Measurements from ENCODE around the gene PRKN. TPM values are rescaled to one million over a fixed set of nuclear protein-coding genes. Genes with fewer than 3 reads are reported as not detected.

Gene PRKN
- total RNA-seq, 4 donors from 2014 or later = 5.5 to 17.9 (median 6.8) TPM

DNA sequence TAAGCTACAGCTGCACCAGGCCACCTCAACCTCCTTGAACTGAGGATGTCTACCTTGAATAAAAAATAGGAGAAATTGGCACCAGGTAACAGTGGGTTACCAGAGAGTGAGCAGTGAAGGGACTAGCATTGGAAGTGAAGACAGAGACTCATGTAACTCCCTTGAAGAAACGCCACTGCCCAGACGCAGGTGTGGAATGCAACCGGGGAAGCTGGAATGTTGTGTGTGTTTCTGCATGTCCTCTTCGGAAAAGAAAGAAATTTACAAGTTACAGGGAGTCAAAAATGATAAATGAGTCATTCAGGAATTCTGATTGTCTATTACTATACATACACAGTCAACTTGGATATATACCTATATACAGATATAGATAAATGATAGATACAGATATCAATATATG lies 939.0 kb downstream of the PRKN start:
- Histone ChIP-seq H3K27ac (no peak overlapping the region), H3K4me3 (no peak overlapping the region), H3K27me3 (no peaks in the 10 kb centered on the region), H3K4me1 (no peaks in the 10 kb centered on the region), H3K36me3 (peaks cover 0 to 17% (median 0%) of the 10 kb centered on the region in 3 donors), H3K9me3 (peaks cover 0 to 9% (median 0%) of the 10 kb centered on the region in 4 donors)
- DNase-seq (ENCODE audit: low spot score in 2 of 2) = no peak
- 85 to 90% methylated on average over 4 of the region's 4 CpGs for WGBS, 2 donors
- TF ChIP-seq EP300 (IDR thresholded peaks at IDR 0.05) (no peak), POLR2A (IDR thresholded peaks at IDR 0.05) (no peak)
- TF ChIP-seq, protein P1, sequence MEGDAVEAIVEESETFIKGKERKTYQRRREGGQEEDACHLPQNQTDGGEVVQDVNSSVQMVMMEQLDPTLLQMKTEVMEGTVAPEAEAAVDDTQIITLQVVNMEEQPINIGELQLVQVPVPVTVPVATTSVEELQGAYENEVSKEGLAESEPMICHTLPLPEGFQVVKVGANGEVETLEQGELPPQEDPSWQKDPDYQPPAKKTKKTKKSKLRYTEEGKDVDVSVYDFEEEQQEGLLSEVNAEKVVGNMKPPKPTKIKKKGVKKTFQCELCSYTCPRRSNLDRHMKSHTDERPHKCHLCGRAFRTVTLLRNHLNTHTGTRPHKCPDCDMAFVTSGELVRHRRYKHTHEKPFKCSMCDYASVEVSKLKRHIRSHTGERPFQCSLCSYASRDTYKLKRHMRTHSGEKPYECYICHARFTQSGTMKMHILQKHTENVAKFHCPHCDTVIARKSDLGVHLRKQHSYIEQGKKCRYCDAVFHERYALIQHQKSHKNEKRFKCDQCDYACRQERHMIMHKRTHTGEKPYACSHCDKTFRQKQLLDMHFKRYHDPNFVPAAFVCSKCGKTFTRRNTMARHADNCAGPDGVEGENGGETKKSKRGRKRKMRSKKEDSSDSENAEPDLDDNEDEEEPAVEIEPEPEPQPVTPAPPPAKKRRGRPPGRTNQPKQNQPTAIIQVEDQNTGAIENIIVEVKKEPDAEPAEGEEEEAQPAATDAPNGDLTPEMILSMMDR (IDR thresholded peaks at IDR 0.05) = no peak

DNA sequence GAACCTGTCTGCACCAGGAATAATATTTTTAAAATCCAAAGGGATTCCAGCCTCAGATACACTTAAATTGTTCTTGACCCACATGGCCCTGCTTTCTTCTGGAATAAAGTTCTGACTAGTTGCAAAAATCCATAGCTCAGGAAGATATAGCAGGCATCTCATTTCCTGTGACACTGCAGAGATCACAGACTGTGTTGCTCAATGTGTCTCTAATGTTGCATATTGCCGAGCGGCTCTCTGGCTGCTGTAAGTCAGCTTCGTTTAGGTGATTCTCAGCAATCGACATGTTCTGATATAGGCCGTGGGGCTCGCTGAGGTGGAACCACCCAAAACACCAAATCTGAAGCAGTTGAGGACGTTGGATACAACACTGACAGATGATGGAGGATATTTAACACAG lies 955.4 kb downstream of the PRKN start:
- H3K4me3 ChIP-seq = no peak overlapping the region
- no peak for DNase-seq (ENCODE audit: low spot score in 2 of 2)
- H3K27ac ChIP-seq = no peak overlapping the region
- no peaks in the 10 kb centered on the region for H3K27me3 ChIP-seq
- no peaks in the 10 kb centered on the region for H3K9me3 ChIP-seq
- TF ChIP-seq EP300 (IDR thresholded peaks at IDR 0.05) (no peak), POLR2A (IDR thresholded peaks at IDR 0.05) (no peak)
- TF ChIP-seq, protein P1 (IDR thresholded peaks at IDR 0.05) = no peak
- H3K4me1 ChIP-seq = peaks cover 0 to 15% (median 3%) of the 10 kb centered on the region in 4 donors
- no peaks in the 10 kb centered on the region for H3K36me3 ChIP-seq
- 95 to 97% methylated on average over 7 of the region's 7 CpGs for WGBS, 2 donors

DNA sequence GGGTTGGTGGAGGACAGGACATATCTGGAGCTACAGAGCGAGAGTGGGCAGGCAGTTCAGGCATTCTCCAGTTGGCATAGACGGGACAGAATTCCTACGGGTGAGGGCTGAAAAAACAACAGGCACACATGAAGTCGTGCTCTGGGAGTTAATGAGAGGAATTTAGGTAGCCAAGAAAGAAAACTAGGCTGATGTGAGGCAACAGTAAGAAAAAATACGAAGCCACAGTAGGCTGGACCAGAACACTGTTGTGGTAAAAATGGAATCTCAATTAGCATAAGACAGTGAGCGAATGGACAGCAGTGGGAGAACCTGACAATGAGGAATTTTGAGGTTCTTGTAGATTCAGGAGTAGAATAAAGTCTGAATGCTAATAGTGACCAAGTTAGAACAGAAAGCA lies 965.6 kb downstream of the PRKN start:
- TF ChIP-seq, protein P1 (IDR thresholded peaks at IDR 0.05) = no peak
- TF ChIP-seq EP300 (IDR thresholded peaks at IDR 0.05) (no peak), POLR2A (IDR thresholded peaks at IDR 0.05) (no peak)
- H3K36me3 ChIP-seq = no peaks in the 10 kb centered on the region
- no peak overlapping the region for H3K27ac ChIP-seq
- WGBS, 2 donors = 72 to 77% methylated on average over 6 of the region's 6 CpGs
- H3K4me1 ChIP-seq = no peaks in the 10 kb centered on the region
- no peak overlapping the region for H3K4me3 ChIP-seq
- no peaks in the 10 kb centered on the region for H3K9me3 ChIP-seq
- H3K27me3 ChIP-seq = no peaks in the 10 kb centered on the region
- no peak for DNase-seq (ENCODE audit: low spot score in 2 of 2)

DNA sequence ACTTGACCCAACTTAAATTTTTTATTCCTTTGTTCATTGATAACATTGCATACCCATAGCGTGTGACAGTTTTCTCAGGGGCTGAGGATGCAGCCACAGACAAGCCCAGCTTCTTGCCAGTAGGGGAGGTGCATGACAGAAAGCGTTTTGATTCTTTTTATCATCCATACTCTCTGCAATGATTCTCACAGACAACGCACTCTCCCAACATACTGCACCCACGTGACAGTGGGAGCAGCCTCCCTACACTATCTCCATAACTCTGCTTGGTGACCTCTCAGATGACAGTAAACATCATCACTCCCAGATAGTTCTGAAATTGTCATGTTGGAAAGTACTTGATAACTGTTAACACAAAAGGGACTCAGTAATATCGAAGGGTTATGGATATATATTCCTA lies 972.5 kb downstream of the PRKN start:
- H3K27me3 ChIP-seq = no peaks in the 10 kb centered on the region
- 63 to 66% methylated on average over 5 of the region's 5 CpGs for WGBS, 2 donors
- TF ChIP-seq POLR2A (IDR thresholded peaks at IDR 0.05) (no peak), EP300 (IDR thresholded peaks at IDR 0.05) (no peak)
- TF ChIP-seq, protein P1 (IDR thresholded peaks at IDR 0.05) = no peak

DNA sequence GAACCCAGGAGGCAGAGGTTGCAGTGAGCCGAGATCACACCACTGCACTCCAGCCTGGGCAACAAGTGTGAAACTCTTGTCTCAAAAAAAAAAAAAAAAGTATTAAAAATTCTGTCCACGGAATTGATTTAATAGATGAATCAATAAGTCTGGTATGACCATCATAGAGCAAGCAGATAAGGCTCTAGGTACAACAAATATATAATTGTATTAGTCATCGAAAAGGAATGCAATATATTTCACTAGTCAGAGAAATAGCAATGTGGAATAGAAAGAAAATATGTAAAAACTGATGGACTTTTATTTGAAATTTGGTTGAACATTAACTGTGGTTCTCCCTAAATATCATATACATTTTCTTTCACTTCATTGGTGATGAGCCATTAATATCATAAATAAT lies 976.9 kb downstream of the PRKN start:
- H3K4me3 ChIP-seq = no peak overlapping the region
- WGBS, 2 donors = 90 to 93% methylated on average over 3 of the region's 3 CpGs
- no peaks in the 10 kb centered on the region for H3K9me3 ChIP-seq
- H3K36me3 ChIP-seq = no peaks in the 10 kb centered on the region
- H3K4me1 ChIP-seq = peaks cover 0 to 5% (median 0%) of the 10 kb centered on the region in 4 donors
- H3K27me3 ChIP-seq = no peaks in the 10 kb centered on the region
- TF ChIP-seq POLR2A (IDR thresholded peaks at IDR 0.05) (no peak), EP300 (IDR thresholded peaks at IDR 0.05) (no peak)
- TF ChIP-seq, protein P1 (IDR thresholded peaks at IDR 0.05) = no peak
- H3K27ac ChIP-seq = no peak overlapping the region
- DNase-seq (ENCODE audit: low spot score in 2 of 2) = no peak

More for the DNA sequence above, 972.5 kb downstream of the PRKN start:
- Histone ChIP-seq H3K27ac (no peak overlapping the region), H3K36me3 (no peaks in the 10 kb centered on the region), H3K4me3 (no peak overlapping the region), H3K4me1 (no peaks in the 10 kb centered on the region), H3K9me3 (no peaks in the 10 kb centered on the region)
- DNase-seq (ENCODE audit: low spot score in 2 of 2) = no peak

All from tibial nerve (tissue), 4 donors.